ENCODE measurements around the gene NUP62. TPM values are rescaled to one million over a fixed set of nuclear protein-coding genes. Genes with fewer than 3 reads are reported as not detected.

The NUP62 gene
- polyA plus RNA-seq, 1 donor (not counting 4 experiments of a cell fraction or from before 2014, with no cell fraction given) = 12.9 TPM

DNA sequence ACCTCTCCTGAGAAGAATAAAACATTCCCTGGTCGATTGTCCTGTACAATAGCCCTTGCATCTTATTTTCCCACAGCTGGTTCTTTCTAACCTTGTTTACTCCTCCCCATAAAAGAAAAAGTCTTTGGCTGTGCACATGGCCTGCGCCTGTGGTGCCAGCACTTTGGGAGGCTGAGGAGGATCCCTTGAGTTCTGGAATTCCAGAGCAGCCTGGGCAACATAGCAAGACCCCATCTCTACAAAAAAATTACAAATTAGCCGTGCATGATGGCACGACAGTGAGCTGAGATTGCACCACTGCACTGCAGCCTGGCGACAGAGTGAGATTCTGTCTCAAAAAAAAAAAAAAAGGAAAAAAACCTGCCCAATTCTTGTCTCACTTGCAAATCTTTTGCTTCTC lies 7.2 kb upstream of the NUP62 start:
- TF ChIP-seq EZH2 (IDR thresholded peaks at IDR 0.05; ENCODE audit: low read length) = no peak
- TF ChIP-seq, protein P1, sequence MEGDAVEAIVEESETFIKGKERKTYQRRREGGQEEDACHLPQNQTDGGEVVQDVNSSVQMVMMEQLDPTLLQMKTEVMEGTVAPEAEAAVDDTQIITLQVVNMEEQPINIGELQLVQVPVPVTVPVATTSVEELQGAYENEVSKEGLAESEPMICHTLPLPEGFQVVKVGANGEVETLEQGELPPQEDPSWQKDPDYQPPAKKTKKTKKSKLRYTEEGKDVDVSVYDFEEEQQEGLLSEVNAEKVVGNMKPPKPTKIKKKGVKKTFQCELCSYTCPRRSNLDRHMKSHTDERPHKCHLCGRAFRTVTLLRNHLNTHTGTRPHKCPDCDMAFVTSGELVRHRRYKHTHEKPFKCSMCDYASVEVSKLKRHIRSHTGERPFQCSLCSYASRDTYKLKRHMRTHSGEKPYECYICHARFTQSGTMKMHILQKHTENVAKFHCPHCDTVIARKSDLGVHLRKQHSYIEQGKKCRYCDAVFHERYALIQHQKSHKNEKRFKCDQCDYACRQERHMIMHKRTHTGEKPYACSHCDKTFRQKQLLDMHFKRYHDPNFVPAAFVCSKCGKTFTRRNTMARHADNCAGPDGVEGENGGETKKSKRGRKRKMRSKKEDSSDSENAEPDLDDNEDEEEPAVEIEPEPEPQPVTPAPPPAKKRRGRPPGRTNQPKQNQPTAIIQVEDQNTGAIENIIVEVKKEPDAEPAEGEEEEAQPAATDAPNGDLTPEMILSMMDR (optimal IDR thresholded peaks at IDR 0.05 in 1 of 3, IDR thresholded peaks at IDR 0.05 in 1 of 3, conservative IDR thresholded peaks at IDR 0.05 in 1 of 3; ENCODE audit: extremely low read depth in 1 of 3, insufficient read depth in 2 of 3, low read length in 3 of 3) = no peak
- H3K4me1 ChIP-seq (ENCODE audit: control insufficient read depth, extremely low read depth, insufficient read depth, low read length) = peaks cover 8% of the 10 kb centered on the region
- H3K36me3 ChIP-seq (ENCODE audit: control insufficient read depth in 2 of 2, extremely low read depth in 1 of 2, insufficient read depth in 2 of 2, low read length in 2 of 2) = peaks cover 0 to 5% of the 10 kb centered on the region in 2 experiments
- no peak overlapping the region for H2AFZ ChIP-seq (ENCODE audit: control insufficient read depth, low read length)
- DNase-seq (ENCODE audit: low read depth, low spot score) = no peak
- H4K20me1 ChIP-seq (ENCODE audit: control insufficient read depth, extremely low read depth, insufficient read depth, low read length) = no peaks in the 10 kb centered on the region
- H3K9me3 ChIP-seq (ENCODE audit: control insufficient read depth, low read depth, low read length) = no peaks in the 10 kb centered on the region
- no peak for FAIRE-seq
- H3K4me2 ChIP-seq (ENCODE audit: control insufficient read depth, extremely low read depth, insufficient read depth, low read depth, low read length) = no peak overlapping the region
- dilution Hi-C loops (cut with MboI; ENCODE audit: extremely low pct_ligation_motif_present, low sequenced_read_pairs) = no loop called here
- no peak overlapping the region for H3K27ac ChIP-seq (ENCODE audit: control insufficient read depth, insufficient read depth, low read length)
- no peaks in the 10 kb centered on the region for H3K27me3 ChIP-seq (ENCODE audit: control insufficient read depth, extremely low read depth, insufficient read depth, low read length)
- no peaks in the 10 kb centered on the region for H3K9me1 ChIP-seq (ENCODE audit: control insufficient read depth, extremely low read depth, insufficient read depth, low read length)
- H3K4me3 ChIP-seq (ENCODE audit: control insufficient read depth in 2 of 3, extremely low read depth in 1 of 3, insufficient read depth in 2 of 3, low read depth in 1 of 3, low read length in 3 of 3) = no peak overlapping the region
- no peaks in the 10 kb centered on the region for H3K79me2 ChIP-seq (ENCODE audit: control insufficient read depth, insufficient read depth, low read length)
- H3K9ac ChIP-seq (ENCODE audit: control insufficient read depth, extremely low read depth, insufficient read depth, low read length) = no peak overlapping the region

DNA sequence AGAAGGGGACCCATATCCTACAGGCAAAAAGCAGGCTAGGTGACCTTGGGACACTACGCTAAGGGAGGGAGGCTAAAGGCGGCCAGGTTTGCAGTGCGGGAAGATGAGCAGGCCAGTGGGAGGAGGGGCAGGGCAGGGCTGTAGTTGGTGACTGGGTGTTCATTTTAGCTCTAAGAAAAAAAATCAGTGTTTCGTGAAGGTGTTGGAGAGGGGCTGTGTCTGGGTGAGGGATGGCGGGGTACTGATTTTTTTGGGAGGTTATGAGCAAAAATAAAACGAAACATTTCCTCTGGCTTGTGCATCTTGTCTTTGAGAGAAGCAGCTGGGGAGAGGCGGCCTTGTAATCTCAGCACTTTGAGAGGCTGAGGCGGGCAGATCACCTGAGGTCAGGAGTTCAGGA lies 4.3 kb upstream of the NUP62 start:
- Histone ChIP-seq H3K27ac (ENCODE audit: control insufficient read depth, insufficient read depth, low read length) (no peak overlapping the region), H4K20me1 (ENCODE audit: control insufficient read depth, extremely low read depth, insufficient read depth, low read length) (no peaks in the 10 kb centered on the region)

More for the DNA sequence above, 4.3 kb upstream of the NUP62 start:
- FAIRE-seq = no peak
- TF ChIP-seq, protein P1 (optimal IDR thresholded peaks at IDR 0.05 in 1 of 3, IDR thresholded peaks at IDR 0.05 in 1 of 3, conservative IDR thresholded peaks at IDR 0.05 in 1 of 3; ENCODE audit: extremely low read depth in 1 of 3, insufficient read depth in 2 of 3, low read length in 3 of 3) = no peak
- no peak for TF ChIP-seq EZH2 (IDR thresholded peaks at IDR 0.05; ENCODE audit: low read length)
- DNase-seq (ENCODE audit: low read depth, low spot score) = no peak
- H3K9ac ChIP-seq (ENCODE audit: control insufficient read depth, extremely low read depth, insufficient read depth, low read length) = no peak overlapping the region
- no peak overlapping the region for H3K4me2 ChIP-seq (ENCODE audit: control insufficient read depth, extremely low read depth, insufficient read depth, low read depth, low read length)
- no peaks in the 10 kb centered on the region for H3K9me1 ChIP-seq (ENCODE audit: control insufficient read depth, extremely low read depth, insufficient read depth, low read length)
- no peak overlapping the region for H3K4me3 ChIP-seq (ENCODE audit: control insufficient read depth in 2 of 3, extremely low read depth in 1 of 3, insufficient read depth in 2 of 3, low read depth in 1 of 3, low read length in 3 of 3)
- dilution Hi-C loops (cut with MboI; ENCODE audit: extremely low pct_ligation_motif_present, low sequenced_read_pairs) = no loop called here
- no peak overlapping the region for H2AFZ ChIP-seq (ENCODE audit: control insufficient read depth, low read length)
- no peaks in the 10 kb centered on the region for H3K9me3 ChIP-seq (ENCODE audit: control insufficient read depth, low read depth, low read length)
- no peaks in the 10 kb centered on the region for H3K27me3 ChIP-seq (ENCODE audit: control insufficient read depth, extremely low read depth, insufficient read depth, low read length)
- H3K4me1 ChIP-seq (ENCODE audit: control insufficient read depth, extremely low read depth, insufficient read depth, low read length) = peaks cover 9% of the 10 kb centered on the region
- H3K79me2 ChIP-seq (ENCODE audit: control insufficient read depth, insufficient read depth, low read length) = peaks cover 6% of the 10 kb centered on the region
- peaks cover 0 to 5% of the 10 kb centered on the region in 2 experiments for H3K36me3 ChIP-seq (ENCODE audit: control insufficient read depth in 2 of 2, extremely low read depth in 1 of 2, insufficient read depth in 2 of 2, low read length in 2 of 2)

All from keratinocyte (primary cell).